Adrenal gland (tissue), 5 donors: ENCODE data around the gene CAMTA1.

ENCODE experiments used
- CTCF ChIP-seq, 6 experiments: fragments of 450-650 bp in 4 of 6; fragments of 200-600 bp in 2 of 6; sonication (generic) in 1 of 6; IDR thresholded peaks; 1 replicate in 5 of 6; 2 replicates in 1 of 6; pipeline versions ENCODE4 v1.5.1 to v1.8.0; 2016 to 2021; ENCODE audit warnings: antibody characterized with exemption in 6 of 6, mild to moderate bottlenecking in 2 of 6, moderate library complexity in 1 of 6
- POLR2A ChIP-seq, 2 donors: fragments of 450-650 bp; IDR thresholded peaks; one replicate each; pipeline ENCODE4 v1.6.1; 2017; ENCODE audit warnings: antibody characterized with exemption in 2 of 2, mild to moderate bottlenecking in 2 of 2, moderate library complexity in 1 of 2
- donor health status: DM: no; HTN: no; CAD: no.

GRCh38 chr1:7250597-7251453 is 465.6 kb downstream of the CAMTA1 start:
- no peak for TF ChIP-seq CTCF (IDR thresholded peaks at IDR 0.05)
- no peak for TF ChIP-seq POLR2A (IDR thresholded peaks at IDR 0.05)
